Heart left ventricle (tissue), 16 donors: ENCODE results near the gene ASB15. TPM values are rescaled to one million over a fixed set of nuclear protein-coding genes. Genes with fewer than 3 reads are reported as not detected.

Source experiments
- ATAC-seq, 4 donors: fragments of 200-7000 bp; cut with Tn5 transposase; one replicate each; pipeline ENCODE4 v1.9.1; 2020 to 2022; ENCODE audit warnings: moderate library complexity in 4 of 4, mild to moderate bottlenecking in 3 of 4, moderate number of reproducible peaks in 1 of 4
- DNase-seq, 5 donors: peaks; one replicate each; pipeline ENCODE4 v3.0.0-alpha.2; 2020
- H3K27ac ChIP-seq, 12 donors: fragments of 200-600 bp; sonication (generic) in 4 of 12; one replicate each; pipeline versions ENCODE4 v1.5.0 to v1.8.0; 2016 to 2022; ENCODE audit warnings: mild to moderate bottlenecking in 2 of 12
- H3K27me3 ChIP-seq, 9 donors: fragments of 200-600 bp; sonication (generic) in 2 of 9; one replicate each; pipeline versions ENCODE4 v1.5.1 to v1.8.0; 2016 to 2022; ENCODE audit warnings: mild to moderate bottlenecking in 3 of 9
- H3K36me3 ChIP-seq, 9 donors: fragments of 200-600 bp; sonication (generic) in 2 of 9; one replicate each; pipeline versions ENCODE4 v1.5.0 to v1.8.0; 2018 to 2022; ENCODE audit warnings: mild to moderate bottlenecking in 2 of 9
- H3K4me1 ChIP-seq, 12 donors: fragments of 200-600 bp; sonication (generic) in 4 of 12; one replicate each; pipeline versions ENCODE4 v1.5.0 to v1.8.0; 2016 to 2022; ENCODE audit warnings: mild to moderate bottlenecking in 3 of 12
- H3K4me3 ChIP-seq, 12 donors: fragments of 200-600 bp; sonication (generic) in 4 of 12; one replicate each; pipeline versions ENCODE4 v1.5.0 to v1.8.0; 2017 to 2022; ENCODE audit warnings: mild to moderate bottlenecking in 9 of 12, moderate library complexity in 4 of 12
- H3K9me3 ChIP-seq, 12 donors: fragments of 200-600 bp; sonication (generic) in 4 of 12; one replicate each; pipeline versions ENCODE4 v1.5.0 to v1.8.0; 2016 to 2022; ENCODE audit warnings: mild to moderate bottlenecking in 1 of 12
- CTCF ChIP-seq, 12 donors: fragments of 200-600 bp; sonication (generic) in 4 of 12; IDR thresholded peaks; one replicate each; pipeline versions ENCODE4 v1.5.0 to v1.8.0; 2018 to 2022; ENCODE audit warnings: antibody characterized with exemption in 12 of 12, mild to moderate bottlenecking in 5 of 12
- POLR2A ChIP-seq, 2 donors: fragments of 450-650 bp; IDR thresholded peaks; one replicate each; pipeline ENCODE4 v1.6.1; 2017; ENCODE audit warnings: antibody characterized with exemption in 2 of 2, mild to moderate bottlenecking in 2 of 2, moderate library complexity in 2 of 2
- WGBS, 4 donors: extraction: QIAGEN DNeasy Blood & Tissue Kit in 2 of 4; methylation state at CpG; one replicate each; pipeline versions ENCODE4 v1.1.5 to v1.1.7; 2013 to 2018; 5-methylcytosine and 5-hydroxymethylcytosine counted together
- intact Hi-C, 10 donors: fragments of 100-400 bp; cut with DNase I; formaldehyde crosslinking; loops; one replicate each; pipeline versions ENCODE4 v1.11.1 to v1.14.2; 2022
- polyA plus RNA-seq, 2 donors: library from polyadenylated mRNA; stranded (reverse); fragments of 200-250 nt; gene quantifications; one replicate each; pipeline ENCODE4 v1.2.3, GENCODE V29; 2013
- total RNA-seq, 9 donors: library from RNA; depleted of rRNA in 2 of 9; stranded (reverse); fragments of >200 nt in 2 of 9; fragmentation: NEBNext Ultra II Directional in 3 of 9; extraction: Animal tissue kit (Norgen Biotek cat#: 25700) in 3 of 9; gene quantifications; one replicate each; pipeline versions ENCODE4 v1.1.0 to v1.2.4, GENCODE V29; 2016 to 2023
- donor health status: ischemic (EF 13 %, LVEDD 7.1; RV severe dilation, severe dysfunction).
- donor health status: healthy with polysubstance abuse.
- donor health status: DM: no; HTN: yes; CAD: no.
- donor health status: DM: no; HTN: no; CAD: no.
- donor health status: ischemic (EF 25% LVEDD 6.9; RV normal size, moderate dysfunction).
- donor health status: ischemic (EF 25% LVEDD 5.7; RV mildly dilated, moderate dysfunction).
- donor health status: healthy.
- donor health status: DM: yes; HTN: yes; CAD: no.
- donor health status: ischemic (EF 35%, LVEDD 5.7; RV mildly dilated, moderate dysfunction).
- donor health status: nonischemic (EF 11% LVEDD 7.7; RV severe dilation, severe dysfunction).
- donor health status: DM: yes; HTN: yes; CAD: no.
- donor health status: PGD.
- donor health status: ischemic (EF 29% LVEDD 5.4; RV normal size, mild dysfunction).
- donor health status: nonischemic (EF 23%, LVEDD 6.1; RV moderate dilation, normal function).

Gene ASB15
- total and polyA plus RNA-seq, 11 donors = 2.2 to 77.1 (median 34.9) TPM

DNA sequence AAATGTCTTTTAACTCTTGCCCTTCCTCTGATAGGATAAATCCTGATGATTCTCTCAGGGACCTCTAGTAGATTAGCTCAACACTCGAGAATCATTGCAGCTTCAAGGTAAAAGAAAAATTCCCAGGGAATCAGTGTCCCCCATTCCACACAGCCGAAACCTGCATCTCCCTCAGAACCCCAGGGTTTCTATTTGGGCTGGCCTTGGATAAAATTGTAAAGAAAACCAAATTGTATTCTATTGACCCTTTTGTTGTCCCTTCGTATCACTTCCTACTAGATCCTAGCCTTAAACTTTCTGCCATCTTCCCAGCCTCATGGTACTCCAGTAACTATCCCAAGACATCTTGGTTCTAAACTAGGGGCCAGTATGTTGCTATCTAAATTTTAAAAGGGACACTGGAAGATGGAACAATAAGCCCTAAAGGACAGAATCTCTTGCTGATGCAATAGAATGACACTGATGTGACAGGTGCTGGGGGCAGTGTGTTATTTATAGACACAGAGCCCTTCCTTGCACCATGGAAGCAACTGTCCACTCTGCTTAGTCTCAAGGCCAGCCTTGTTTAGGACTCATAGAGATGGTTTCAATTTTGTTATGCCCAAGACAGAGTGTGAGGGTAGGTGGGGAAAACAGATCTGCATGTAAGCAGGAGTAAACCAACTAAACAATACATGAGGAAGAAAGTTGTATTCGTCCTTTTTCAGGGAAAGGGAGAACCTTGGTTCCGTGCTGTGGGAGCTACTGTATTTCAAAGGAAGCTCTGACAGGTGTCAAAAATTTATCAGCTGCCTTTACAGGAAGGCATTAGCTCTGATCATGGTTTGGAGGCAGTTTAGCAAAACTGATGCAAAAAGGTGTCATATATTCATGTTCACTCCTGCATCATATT, 7.6 kb downstream of the ASB15 start:
- Histone ChIP-seq H3K36me3 (no peaks in the 10 kb centered on the region), H3K4me1 (peaks cover 0 to 22% (median 0%) of the 10 kb centered on the region in 12 donors), H3K27me3 (no peaks in the 10 kb centered on the region), H3K27ac (peak overlapping the region in 8 of 12 donors; percentile 11 to 63 (median 30)), H3K9me3 (no peaks in the 10 kb centered on the region), H3K4me3 (no peak overlapping the region)
- no peak for TF ChIP-seq POLR2A (IDR thresholded peaks at IDR 0.05)
- TF ChIP-seq CTCF (IDR thresholded peaks at IDR 0.05) = no peak
- peak; percentile 59 to 87 (median 81) for ATAC-seq
- no peak for DNase-seq
- intact Hi-C loops = no loop called here
- 58 to 72% (median 66%) methylated on average over 5 of the region's 5 CpGs for WGBS, 4 donors

GRCh38 chr7:123609883-123610239, 8.2 kb downstream of the ASB15 start:
- ATAC-seq = no peak
- Histone ChIP-seq H3K27ac (peak overlapping the region in 7 of 12 donors; percentile 10 to 63 (median 30)), H3K4me1 (peaks cover 0 to 22% (median 1%) of the 10 kb centered on the region in 12 donors)

GRCh38 chr7:123612024-123612423, 10.4 kb downstream of the ASB15 start:
- Histone ChIP-seq H3K4me1 (peaks cover 0 to 22% (median 7%) of the 10 kb centered on the region in 12 donors), H3K36me3 (peaks cover 0 to 8% (median 0%) of the 10 kb centered on the region in 9 donors), H3K9me3 (no peaks in the 10 kb centered on the region), H3K27me3 (no peaks in the 10 kb centered on the region), H3K4me3 (no peak overlapping the region), H3K27ac (peak overlapping the region in 7 of 12 donors; percentile 18 to 50 (median 38))
- ATAC-seq (peak; percentile 45 to 68 (median 56)), DNase-seq (no peak)
- intact Hi-C loops = no loop called here
- TF ChIP-seq POLR2A (IDR thresholded peaks at IDR 0.05) (no peak), CTCF (IDR thresholded peaks at IDR 0.05) (no peak)

More at GRCh38 chr7:123609883-123610239, 8.2 kb downstream of the ASB15 start:
- intact Hi-C loops = no loop called here
- Histone ChIP-seq H3K27me3 (no peaks in the 10 kb centered on the region), H3K9me3 (no peaks in the 10 kb centered on the region), H3K36me3 (no peaks in the 10 kb centered on the region), H3K4me3 (no peak overlapping the region)
- no peak for TF ChIP-seq POLR2A (IDR thresholded peaks at IDR 0.05)
- no peak for TF ChIP-seq CTCF (IDR thresholded peaks at IDR 0.05)
- 50 to 70% (median 61%) methylated on average over 2 of the region's 2 CpGs for WGBS, 4 donors
- DNase-seq = no peak

DNA sequence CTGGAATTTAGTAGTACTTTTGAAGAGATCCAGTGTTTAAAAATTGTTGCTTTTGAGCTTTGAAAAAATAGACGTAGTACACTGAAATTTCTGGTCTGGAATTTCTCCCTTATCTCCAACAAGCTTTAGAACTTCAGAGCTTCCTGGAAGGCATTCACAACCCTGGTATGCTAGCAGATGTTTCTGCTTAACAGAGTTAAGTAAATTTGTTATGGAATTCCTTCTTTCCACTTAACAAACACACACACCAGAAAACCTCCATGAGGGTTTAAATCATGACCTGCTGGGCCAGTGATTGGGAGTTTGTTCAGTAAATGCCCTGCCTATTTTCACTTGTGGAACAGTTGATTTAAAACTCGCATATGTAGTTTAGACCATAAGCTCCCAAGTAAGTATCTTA, 13.7 kb downstream of the ASB15 start:
- peak overlapping the region in 6 of 12 donors; percentile 0 to 29 (median 14) for H3K27ac ChIP-seq

More for the DNA sequence above, 13.7 kb downstream of the ASB15 start:
- H3K9me3 ChIP-seq = no peaks in the 10 kb centered on the region
- DNase-seq (no peak), ATAC-seq (no peak)
- intact Hi-C loops = no loop called here
- H3K36me3 ChIP-seq = peaks cover 0 to 13% (median 0%) of the 10 kb centered on the region in 9 donors
- no peak overlapping the region for H3K4me3 ChIP-seq
- no peak for TF ChIP-seq POLR2A (IDR thresholded peaks at IDR 0.05)
- TF ChIP-seq CTCF (IDR thresholded peaks at IDR 0.05) = no peak
- peaks cover 0 to 16% (median 6%) of the 10 kb centered on the region in 12 donors for H3K4me1 ChIP-seq
- H3K27me3 ChIP-seq = no peaks in the 10 kb centered on the region
- WGBS, 4 donors = 45 to 54% (median 47%) methylated on average over 2 of the region's 2 CpGs
